Omental fat pad (tissue), 4 donors: ENCODE measurements around the gene CIAPIN1. TPM values are rescaled to one million over a fixed set of nuclear protein-coding genes. Genes with fewer than 3 reads are reported as not detected.

Experiments used
- ATAC-seq: fragments of 150-250 bp; one replicate; pipeline ENCODE4 v1.9.1; 2016; ENCODE audit warnings: mild to moderate bottlenecking, moderate library complexity; ENCODE audit not compliant: low FRiP score
- DNase-seq: peaks from one replicate; pipeline ENCODE4 v3.0.0-alpha.2; 2019; ENCODE audit warnings: low spot score
- total RNA-seq, 4 donors: library from RNA; depleted of rRNA; stranded (reverse); fragments of >200 nt; gene quantifications; one replicate each; pipeline ENCODE4 v1.1.0, GENCODE V29; 2016
- TF ChIP-seq, protein P1 (sequence below), 3 donors: fragments of 450-650 bp; IDR thresholded peaks; one replicate each; pipeline ENCODE4 v1.5.1; 2016 to 2017; ENCODE audit warnings: antibody characterized with exemption in 3 of 3, mild to moderate bottlenecking in 3 of 3, moderate library complexity in 2 of 3

The CIAPIN1 gene
- total RNA-seq, 4 donors from 2014 or later: 26.4 to 37.2 (median 32.4) TPM

DNA sequence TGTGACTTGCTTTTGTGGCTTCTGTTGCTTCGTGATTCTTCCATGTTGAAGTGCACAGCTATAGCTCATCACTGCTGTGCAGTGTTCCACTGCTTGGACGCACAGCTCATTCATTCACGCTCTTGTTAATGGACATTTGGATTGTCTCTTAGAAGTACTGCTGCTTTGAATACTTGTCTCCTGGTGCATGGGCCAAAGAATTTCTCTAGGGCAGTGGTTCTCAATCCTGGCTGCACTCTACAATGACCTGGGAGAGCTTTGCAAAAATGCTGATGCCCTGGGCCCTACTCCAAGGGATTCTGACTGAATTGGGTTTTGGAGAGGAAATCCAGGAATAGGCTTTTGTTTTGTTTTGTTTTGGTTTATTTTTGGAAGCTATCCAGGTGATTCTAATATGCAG is 22.6 kb downstream of the CIAPIN1 start:
- ATAC-seq (no peak), DNase-seq (no peak)
- TF ChIP-seq, protein P1, sequence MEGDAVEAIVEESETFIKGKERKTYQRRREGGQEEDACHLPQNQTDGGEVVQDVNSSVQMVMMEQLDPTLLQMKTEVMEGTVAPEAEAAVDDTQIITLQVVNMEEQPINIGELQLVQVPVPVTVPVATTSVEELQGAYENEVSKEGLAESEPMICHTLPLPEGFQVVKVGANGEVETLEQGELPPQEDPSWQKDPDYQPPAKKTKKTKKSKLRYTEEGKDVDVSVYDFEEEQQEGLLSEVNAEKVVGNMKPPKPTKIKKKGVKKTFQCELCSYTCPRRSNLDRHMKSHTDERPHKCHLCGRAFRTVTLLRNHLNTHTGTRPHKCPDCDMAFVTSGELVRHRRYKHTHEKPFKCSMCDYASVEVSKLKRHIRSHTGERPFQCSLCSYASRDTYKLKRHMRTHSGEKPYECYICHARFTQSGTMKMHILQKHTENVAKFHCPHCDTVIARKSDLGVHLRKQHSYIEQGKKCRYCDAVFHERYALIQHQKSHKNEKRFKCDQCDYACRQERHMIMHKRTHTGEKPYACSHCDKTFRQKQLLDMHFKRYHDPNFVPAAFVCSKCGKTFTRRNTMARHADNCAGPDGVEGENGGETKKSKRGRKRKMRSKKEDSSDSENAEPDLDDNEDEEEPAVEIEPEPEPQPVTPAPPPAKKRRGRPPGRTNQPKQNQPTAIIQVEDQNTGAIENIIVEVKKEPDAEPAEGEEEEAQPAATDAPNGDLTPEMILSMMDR (IDR thresholded peaks at IDR 0.05): no peak

DNA sequence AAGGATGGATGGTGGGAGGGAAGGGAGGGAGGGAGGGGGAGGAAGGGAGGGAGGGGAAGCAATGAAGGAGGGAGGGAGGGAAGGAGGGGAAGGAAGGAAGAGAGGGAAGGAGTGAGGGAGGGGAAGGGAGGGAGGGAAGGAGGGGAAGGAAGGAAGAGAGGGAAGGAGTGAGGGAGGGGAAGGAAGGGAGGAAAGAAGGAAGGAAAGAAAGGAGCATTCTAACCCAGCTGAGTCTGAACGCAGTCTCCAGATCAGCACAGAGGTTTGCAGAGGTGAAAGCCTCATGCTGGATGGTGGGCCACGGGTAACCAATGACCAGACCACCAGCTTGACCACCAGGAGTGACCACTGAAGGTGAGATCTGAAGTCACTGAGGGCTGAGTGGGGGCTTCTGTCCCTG is 24.0 kb downstream of the CIAPIN1 start:
- TF ChIP-seq, protein P1 (IDR thresholded peaks at IDR 0.05): no peak
- no peak for ATAC-seq
- no peak for DNase-seq

DNA sequence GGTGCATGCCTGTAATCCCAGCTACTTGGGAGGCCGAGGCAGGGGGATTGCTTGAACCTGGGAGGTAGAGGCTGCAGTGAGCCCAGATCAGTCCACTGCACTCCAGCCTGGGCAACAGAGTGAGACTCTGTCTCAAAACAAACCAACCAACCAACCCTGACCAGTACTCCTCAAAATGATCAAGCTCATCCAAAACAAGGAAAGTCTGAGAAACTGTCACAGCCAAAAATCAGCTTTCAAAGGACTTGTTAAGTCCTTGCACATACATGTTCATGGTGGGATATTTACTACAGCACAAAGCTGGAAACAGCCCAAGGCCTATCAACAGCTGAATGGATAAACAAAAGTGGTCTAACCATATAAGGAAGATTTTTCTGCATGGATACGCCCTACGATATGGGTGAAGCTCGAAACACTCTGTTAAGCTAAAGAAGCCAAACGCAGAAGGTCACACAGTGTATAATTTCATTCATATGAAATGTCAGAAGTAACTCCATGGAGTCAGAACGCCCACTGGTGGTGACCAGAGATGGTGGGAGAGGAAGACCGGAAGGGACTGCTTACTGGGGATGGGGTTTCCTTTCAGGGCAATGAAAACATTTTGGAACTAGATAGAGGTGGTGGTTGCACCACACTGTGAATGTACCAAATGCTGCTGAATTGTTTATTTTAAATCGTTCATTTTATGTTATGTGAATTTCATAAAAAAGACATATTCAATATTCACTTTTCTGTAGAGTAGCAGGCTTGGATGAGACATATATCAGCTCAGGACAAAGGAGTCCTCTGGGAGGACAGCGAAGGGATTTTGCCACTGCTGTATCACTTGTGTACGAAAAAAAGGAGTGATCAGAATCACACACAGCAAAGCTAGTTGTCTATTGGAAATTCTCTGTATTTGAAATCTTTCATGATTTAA is 24.9 kb downstream of the CIAPIN1 start:
- TF ChIP-seq, protein P1 (IDR thresholded peaks at IDR 0.05): no peak
- ATAC-seq (peak; percentile 67), DNase-seq (no peak)

DNA sequence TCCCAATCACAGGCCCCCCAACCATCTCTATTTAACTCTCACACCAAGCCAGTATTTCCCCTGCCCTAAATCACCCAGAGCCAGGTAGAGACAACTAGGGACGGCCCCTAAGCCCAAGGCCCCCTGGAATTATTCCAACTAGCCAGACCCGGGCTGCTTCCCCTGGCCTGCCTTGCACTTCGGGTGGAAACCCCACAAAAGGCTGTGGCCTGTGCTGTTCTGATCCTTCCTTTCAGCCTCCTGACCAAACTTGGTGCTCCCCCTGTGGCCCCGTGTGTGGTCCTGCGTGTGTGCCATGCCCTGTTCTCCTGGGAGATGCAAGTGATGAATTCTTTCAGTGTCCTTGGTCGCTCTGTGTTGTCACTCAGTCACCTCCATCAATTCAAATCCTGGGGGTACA is 27.7 kb downstream of the CIAPIN1 start:
- DNase-seq (no peak), ATAC-seq (no peak)
- TF ChIP-seq, protein P1 (IDR thresholded peaks at IDR 0.05): no peak

DNA sequence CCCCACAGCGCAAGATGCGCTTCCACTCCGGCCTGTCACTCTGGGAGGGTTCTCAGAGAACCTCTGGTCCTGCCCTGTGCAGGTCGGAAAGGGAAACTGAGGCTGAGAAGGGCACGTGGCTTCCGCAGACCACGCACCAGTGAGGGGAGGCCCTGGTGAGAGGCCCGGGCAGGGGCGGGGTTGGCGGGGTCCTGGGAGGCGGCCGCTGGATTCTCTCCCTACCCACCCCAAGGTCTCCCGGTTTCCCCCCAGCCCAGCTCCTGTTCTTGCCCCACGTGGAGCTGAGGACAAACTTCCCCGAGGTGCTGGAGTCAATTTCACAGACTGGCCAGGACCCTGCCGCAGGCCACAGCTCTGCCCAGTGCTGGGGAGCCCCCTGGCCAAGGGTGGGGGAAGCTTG is 31.1 kb downstream of the CIAPIN1 start:
- TF ChIP-seq, protein P1 (IDR thresholded peaks at IDR 0.05): no peak
- no peak for ATAC-seq
- no peak for DNase-seq

DNA sequence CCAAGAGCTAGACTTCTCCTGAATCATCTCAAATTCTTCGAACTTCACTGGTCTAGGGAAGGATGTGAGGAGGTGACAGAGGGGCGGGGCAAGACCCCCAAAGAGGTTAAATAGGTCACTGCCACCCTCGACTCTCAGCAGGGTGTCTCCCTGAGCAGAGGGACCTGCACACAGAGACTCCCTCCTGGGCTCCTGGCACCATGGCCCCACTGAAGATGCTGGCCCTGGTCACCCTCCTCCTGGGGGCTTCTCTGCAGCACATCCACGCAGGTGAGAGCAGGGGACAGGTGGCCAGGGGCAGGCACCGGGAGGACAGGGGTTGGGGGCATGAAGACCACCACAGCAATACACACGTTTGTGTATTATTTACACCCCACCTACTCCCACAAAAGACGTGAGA is 33.5 kb downstream of the CIAPIN1 start:
- ATAC-seq (no peak), DNase-seq (no peak)
- TF ChIP-seq, protein P1 (IDR thresholded peaks at IDR 0.05): no peak

DNA sequence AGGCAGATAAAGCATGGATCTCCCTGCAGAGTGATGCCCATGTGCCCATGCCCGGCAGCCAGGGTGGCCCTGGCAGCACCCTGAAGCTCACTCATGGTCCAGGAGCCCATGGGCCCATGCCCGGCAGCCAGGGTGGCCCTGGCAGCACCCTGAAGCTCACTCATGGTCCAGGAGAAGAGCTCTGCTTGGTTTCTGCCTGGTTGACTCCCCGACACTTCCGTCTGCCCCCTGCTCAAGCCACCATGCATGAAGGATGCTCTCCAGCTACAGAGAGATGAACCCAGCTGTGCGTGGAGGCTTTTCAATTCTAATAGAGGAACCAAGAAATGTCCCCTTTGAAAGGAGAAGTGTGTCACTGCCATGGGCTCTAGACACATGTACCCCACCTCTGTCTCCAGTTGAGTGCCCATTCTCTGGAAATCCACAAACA is 33.9 kb downstream of the CIAPIN1 start:
- no peak for ATAC-seq
- TF ChIP-seq, protein P1 (IDR thresholded peaks at IDR 0.05): no peak
- no peak for DNase-seq
